A549 treated with GW870086 at 1 μM for 4 hours (cell line): ENCODE results near the gene UBE2D4. TPM values are rescaled to one million over a fixed set of nuclear protein-coding genes. Genes with fewer than 3 reads are reported as not detected.

Experiments
- total RNA-seq: library from RNA; stranded (reverse); fragments of 200-300 nt; extraction: Qiagen RNA extraction; gene quantifications from 5 replicates; pipeline ENCODE4 v1.2.3, GENCODE V29; 2022; ENCODE audit warnings: low read depth

The UBE2D4 gene
- 6.7 to 11.7 TPM (median 10.7 TPM) in 5 replicates for total RNA-seq

DNA sequence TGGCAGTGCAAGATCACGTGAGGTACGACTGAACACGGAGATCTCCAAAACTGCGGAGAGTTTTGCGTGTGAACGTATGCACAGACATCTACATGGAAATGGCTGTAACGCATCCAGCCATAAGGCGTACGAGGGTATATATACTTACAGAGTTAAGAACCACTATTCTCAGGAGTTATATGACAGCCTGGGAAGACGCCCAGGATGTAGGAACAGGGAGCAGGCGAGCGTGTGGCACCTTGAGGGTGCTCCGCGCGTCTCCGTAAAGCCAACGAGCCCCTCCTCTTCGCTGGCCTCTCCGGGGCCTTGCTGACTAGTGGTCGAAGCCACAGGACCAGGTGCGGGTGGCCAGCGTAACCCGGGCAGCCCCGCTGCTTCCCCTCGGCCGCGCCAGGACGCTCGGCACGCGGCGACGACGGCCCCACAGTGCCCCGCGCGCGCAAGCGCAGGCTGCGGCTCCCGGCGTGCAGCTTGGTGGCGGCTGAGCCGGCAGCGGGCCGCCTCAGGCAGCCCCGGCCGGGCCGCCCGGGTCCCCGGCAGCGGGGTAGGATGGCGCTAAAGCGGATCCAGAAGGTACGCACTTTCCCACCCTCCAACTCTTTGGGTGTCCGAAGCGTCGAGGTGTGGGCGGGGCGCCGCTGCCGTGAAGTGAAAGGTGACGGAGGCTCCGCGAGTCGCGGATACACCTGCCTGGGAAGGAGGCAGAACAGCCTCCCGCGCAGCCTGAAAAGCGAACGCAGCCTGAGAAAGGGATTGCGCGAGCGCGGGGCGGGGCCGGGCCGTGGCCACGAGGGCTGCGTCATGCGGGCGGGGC is at the start of gene UBE2D4:
Gene UBE2D4, plus strand, starts transcription at position 453 of the 814 bp plus-strand sequence. Its CDS starts 97 bp downstream, at position 550.

DNA sequence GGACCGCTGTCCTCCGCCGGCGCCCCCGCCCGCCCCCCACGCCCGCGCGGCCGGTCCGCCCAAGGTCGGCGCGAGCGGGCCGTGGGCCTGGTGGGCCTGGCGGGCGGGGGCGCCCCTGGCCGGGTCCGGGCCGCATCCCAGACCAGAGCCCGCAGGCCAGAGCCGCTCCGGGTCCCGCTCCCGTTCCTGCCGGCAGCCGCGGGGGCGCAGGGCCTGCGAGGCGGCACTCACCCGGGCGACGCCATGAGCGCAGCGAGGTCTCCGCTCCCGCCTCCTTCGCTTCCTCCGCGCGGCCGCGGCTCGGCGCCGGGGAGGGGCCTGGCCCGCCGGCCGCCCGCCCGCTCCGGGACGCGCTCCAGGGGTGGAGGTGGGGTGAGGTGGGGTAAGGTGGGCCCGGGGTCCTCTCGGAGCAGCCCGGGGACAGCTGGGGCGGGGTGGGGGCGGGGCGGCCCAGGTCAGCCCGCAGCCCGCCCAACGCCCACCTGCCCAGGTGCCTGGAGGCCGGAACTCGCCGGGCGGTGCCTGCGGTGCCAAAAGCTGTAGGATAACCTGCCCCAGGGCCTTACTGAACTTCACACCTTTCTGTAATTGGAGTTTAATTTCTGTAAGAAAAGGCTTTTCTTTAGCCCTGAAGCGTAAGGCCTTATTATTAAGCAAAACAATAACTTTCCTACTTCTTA is 19.8 kb upstream of the UBE2D4 start, which contains the start of gene URGCP:
Gene URGCP, minus strand, starts transcription at position 266 of the 680 bp plus-strand sequence. Its CDS starts 21 bp downstream, at position 245.

DNA sequence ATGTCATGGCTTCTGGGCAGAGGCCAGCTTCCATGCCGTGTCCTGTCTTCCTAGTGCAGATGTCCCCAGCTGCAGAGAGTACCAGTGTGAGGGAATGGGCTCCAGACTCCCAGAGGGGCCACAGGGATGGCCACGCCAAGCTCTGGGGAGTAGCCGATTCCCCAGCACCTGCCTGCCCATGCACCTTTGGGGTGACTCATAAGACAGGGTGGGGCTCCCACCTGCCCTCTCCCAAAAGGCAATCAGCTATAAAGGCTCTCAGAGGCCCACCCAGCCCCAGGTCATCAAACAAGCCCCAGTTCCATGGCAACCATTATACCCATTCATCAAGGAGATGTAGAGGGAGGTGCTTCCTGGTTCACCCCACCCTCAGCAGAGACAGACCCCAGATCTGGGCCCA is 71.3 kb downstream of the UBE2D4 start, which contains the start of gene SPDYE1:
Gene SPDYE1, plus strand, starts transcription at position 366 of the 400 bp plus-strand sequence. CDS start 2,053 bp downstream, outside the sequence.

Other genes with a start within 250 kb of the UBE2D4 start
- 87.0 to 97.6 TPM (median 92.6 TPM) in 5 replicates for gene COA1, start 196.9 kb upstream of the UBE2D4 start, total RNA-seq
- 72.7 to 85.8 TPM (median 77.5 TPM) in 5 replicates for gene BLVRA, start 167.8 kb upstream of the UBE2D4 start, total RNA-seq
- gene MRPS24, start 56.9 kb upstream of the UBE2D4 start, total RNA-seq = 239 to 271 TPM (median 252 TPM) in 5 replicates
- 25.8 to 28.7 TPM (median 27.5 TPM) in 5 replicates for gene URGCP, start 19.8 kb upstream of the UBE2D4 start, total RNA-seq
- not detected in 5 replicates for gene SPDYE1, start 71.5 kb downstream of the UBE2D4 start, total RNA-seq
- 62.4 to 69.5 TPM (median 65.4 TPM) in 5 replicates for gene DBNL, start 118.3 kb downstream of the UBE2D4 start, total RNA-seq
- gene PGAM2, start 139.1 kb downstream of the UBE2D4 start, total RNA-seq = not detected in 5 replicates
- gene POLM, start 156.1 kb downstream of the UBE2D4 start, total RNA-seq = 5.1 to 8.1 TPM (median 7.3 TPM) in 5 replicates
- 0.14 to 0.21 TPM in 2 of 5 replicates, not detected in the others for gene AEBP1, start 177.9 kb downstream of the UBE2D4 start, total RNA-seq
- 145 to 166 TPM (median 162 TPM) in 5 replicates for gene POLD2, start 197.1 kb downstream of the UBE2D4 start, total RNA-seq
- not detected in 5 replicates for gene MYL7, start 214.9 kb downstream of the UBE2D4 start, total RNA-seq